PC-9 (cell line): ENCODE data around the gene PPIL1. TPM values are rescaled to one million over a fixed set of nuclear protein-coding genes. Genes with fewer than 3 reads are reported as not detected.

Experiments
- BruUV-seq: library from RNA; stranded (reverse); fragments of 400-500 nt; replicated peaks from 2 replicates; lab custom pipeline; 2021; lab: Mats Ljungman, UMichigan
- CTCF ChIA-PET: fragments of 300-600 bp; sonication (Branson Sonifier 250); formaldehyde crosslinking; loops from one replicate; lab custom pipeline; 2022; ENCODE audit warnings: antibody characterized with exemption; lab: Charles Lee
- POLR2A ChIA-PET: fragments of 300-600 bp; sonication (Branson Sonifier 250); formaldehyde crosslinking; loops from one replicate; lab custom pipeline; 2022; ENCODE audit warnings: antibody characterized with exemption; ENCODE audit not compliant: unreplicated experiment; lab: Charles Lee
- DNase-seq, 2 experiments: peaks; one replicate each; pipeline versions ENCODE4 v3.0.0 to v3.0.0-alpha.2; 2015 to 2022; ENCODE audit warnings: mixed read lengths in 1 of 2
- H2AFZ ChIP-seq: fragments of 200-600 bp; sonication (generic); 2 replicates; pipeline ENCODE4 v1.8.1; 2017; ENCODE audit warnings: antibody characterized with exemption
- H3F3A ChIP-seq: fragments of 200-600 bp; sonication (generic); 2 replicates; pipeline ENCODE4 v1.8.1; 2017; ENCODE audit warnings: antibody characterized with exemption, mild to moderate bottlenecking, low read depth; ENCODE audit not compliant: insufficient read depth
- H3K27ac ChIP-seq: fragments of 200-600 bp; sonication (generic); 2 replicates; pipeline ENCODE4 v1.6.1; 2016; ENCODE audit warnings: mixed run types
- H3K27me3 ChIP-seq: fragments of 200-600 bp; sonication (generic); 2 replicates; pipeline ENCODE4 v1.6.1; 2016; ENCODE audit warnings: low read depth, mixed run types; ENCODE audit not compliant: insufficient read depth
- H3K36me3 ChIP-seq: fragments of 200-600 bp; sonication (generic); 2 replicates; pipeline ENCODE4 v1.6.1; 2016; ENCODE audit warnings: low read depth, mixed run types
- H3K4me1 ChIP-seq: fragments of 200-600 bp; sonication (generic); replicated peaks from 2 replicates; pipeline ENCODE4 v1.6.1; 2016; ENCODE audit warnings: mixed run types; ENCODE audit not compliant: insufficient read depth
- H3K4me2 ChIP-seq: fragments of 200-600 bp; sonication (generic); 2 replicates; pipeline ENCODE4 v1.6.1; 2017; ENCODE audit warnings: mixed run types
- H3K4me3 ChIP-seq: fragments of 200-600 bp; sonication (generic); 2 replicates; pipeline ENCODE4 v1.6.1; 2016; ENCODE audit warnings: mixed run types
- H3K79me2 ChIP-seq: fragments of 200-600 bp; sonication (generic); 2 replicates; pipeline ENCODE4 v1.6.1; 2017; ENCODE audit warnings: low read depth, mixed run types
- H3K9me2 ChIP-seq: fragments of 200-600 bp; sonication (generic); 2 replicates; pipeline ENCODE4 v1.8.1; 2017; ENCODE audit warnings: mild to moderate bottlenecking; ENCODE audit not compliant: insufficient read depth
- H3K9me3 ChIP-seq: fragments of 200-600 bp; sonication (generic); 2 replicates; pipeline ENCODE4 v1.8.1; 2016; ENCODE audit warnings: low read depth; ENCODE audit not compliant: insufficient read depth
- H4K20me1 ChIP-seq: fragments of 200-600 bp; sonication (generic); 2 replicates; pipeline ENCODE4 v1.8.1; 2017; ENCODE audit not compliant: insufficient read depth
- CTCF ChIP-seq: fragments of 200-600 bp; sonication (generic); conservative IDR thresholded peaks from 2 replicates; pipeline ENCODE4 v1.6.1; 2017; ENCODE audit warnings: mixed run types, antibody characterized with exemption, mild to moderate bottlenecking, moderate library complexity
- EZH2 ChIP-seq: fragments of 200-600 bp; sonication (generic); IDR thresholded peaks from 2 replicates; pipeline ENCODE4 v1.8.0; 2017; ENCODE audit warnings: antibody characterized with exemption, low read depth
- intact Hi-C: fragments of 100-400 bp; cut with micrococcal nuclease; formaldehyde crosslinking; loops from one replicate; pipeline ENCODE4 v1.10.0; 2022; ENCODE audit not compliant: unreplicated experiment
- total RNA-seq: library from RNA; stranded (reverse); gene quantifications from 2 replicates; pipeline ENCODE4 v1.2.3, GENCODE V29; 2021

PPIL1 gene
- total RNA-seq, 1 experiment from 2014 or later, result 28.4 TPM

- Histone ChIP-seq H3K9me3 (no peaks in the 10 kb centered on the region), H3K9me2 (no peaks in the 10 kb centered on the region), H3K79me2 (no peaks in the 10 kb centered on the region), H3K27ac (no peak within 1 kb of the TSS), H2AFZ (no peak within 1 kb of the TSS), H4K20me1 (no peaks in the 10 kb centered on the region), H3K36me3 (no peaks in the 10 kb centered on the region), H3K4me1 (no peaks in the 10 kb centered on the region), H3K27me3 (peaks cover 14% of the 10 kb centered on the region), H3K4me2 (peak within 1 kb of the TSS; percentile 34; the same call in 1 of the 2 replicates), H3F3A (0 out of 2 replicates have a peak, but pooled peaks cover 8% of the 10 kb centered on the region), H3K4me3 (peak within 1 kb of the TSS; percentile 33; the same call in 1 of the 2 replicates)
- no TSS peak for BruUV-seq
- ChIA-PET CTCF (no interaction called here), POLR2A (no interaction called here)
- TF ChIP-seq EZH2, result no peak
- no peak for TF ChIP-seq CTCF
- intact Hi-C loops, result no loop called here
- no peak for DNase-seq
These were observed 35.5 kb downstream of the PPIL1 start, which contains the start of gene CPNE5 for GRCh38 chr6:36838896-36839748. Gene CPNE5, minus strand, starts transcription at chr6:36839444. Its CDS starts 67 bp downstream, at chr6:36839377.

GRCh38 chr6:36837686-36838085 lies 36.9 kb downstream of the PPIL1 start:
- BruUV-seq, result no TSS peak
- CTCF ChIA-PET, result interaction anchor here (0.6 kb wide), 1 partner anchor 45 kb away, joined by 6 read pairs; no protein-coding TSS in a partner anchor

GRCh38 chr6:36837022-36837339 lies 37.6 kb downstream of the PPIL1 start:
- CTCF ChIA-PET, result no interaction called here
- no peak for TF ChIP-seq CTCF
- TF ChIP-seq EZH2, result no peak
- H3K9me2 ChIP-seq, result no peaks in the 10 kb centered on the region
- peaks cover 14% of the 10 kb centered on the region for H3K27me3 ChIP-seq
- no peaks in the 10 kb centered on the region for H4K20me1 ChIP-seq
- POLR2A ChIA-PET, result no interaction called here
- no peaks in the 10 kb centered on the region for H3K36me3 ChIP-seq
- H3K4me2 ChIP-seq, result no peak overlapping the region
- no TSS peak for BruUV-seq
- H3K4me1 ChIP-seq, result no peaks in the 10 kb centered on the region
- intact Hi-C loops, result no loop called here
- H3K79me2 ChIP-seq, result no peaks in the 10 kb centered on the region
- H3K9me3 ChIP-seq, result no peaks in the 10 kb centered on the region
- H2AFZ ChIP-seq, result no peak overlapping the region
- H3K27ac ChIP-seq, result no peak overlapping the region
- H3F3A ChIP-seq, result 0 out of 2 replicates have a peak, but pooled peaks cover 8% of the 10 kb centered on the region
- no peak overlapping the region for H3K4me3 ChIP-seq
- no peak for DNase-seq

More at GRCh38 chr6:36837686-36838085, 36.9 kb downstream of the PPIL1 start:
- no peak overlapping the region for H3K4me3 ChIP-seq
- no peaks in the 10 kb centered on the region for H3K36me3 ChIP-seq
- no peak overlapping the region for H3K4me2 ChIP-seq
- H3K27me3 ChIP-seq, result peaks cover 14% of the 10 kb centered on the region
- no peaks in the 10 kb centered on the region for H3K79me2 ChIP-seq
- no peaks in the 10 kb centered on the region for H3K9me3 ChIP-seq
- no peak for DNase-seq
- TF ChIP-seq EZH2 (no peak), CTCF (no peak)
- H3K27ac ChIP-seq, result no peak overlapping the region
- 0 out of 2 replicates have a peak, but pooled peaks cover 8% of the 10 kb centered on the region for H3F3A ChIP-seq
- H3K9me2 ChIP-seq, result no peaks in the 10 kb centered on the region
- intact Hi-C loops, result no loop called here
- H4K20me1 ChIP-seq, result no peaks in the 10 kb centered on the region
- no peaks in the 10 kb centered on the region for H3K4me1 ChIP-seq
- no peak overlapping the region for H2AFZ ChIP-seq
- POLR2A ChIA-PET, result no interaction called here
